Measurements from ENCODE around the gene SUPT3H.

SUPT3H gene

GRCh38 chr6:44999066-44999465 lies 378.7 kb downstream of the SUPT3H start:
- TF ChIP-seq MYC (IDR thresholded peaks at IDR 0.05; ENCODE audit: low read depth, low read length) (no peak), POLR2A (IDR thresholded peaks at IDR 0.05; ENCODE audit: extremely low read depth, insufficient read length) (no peak), CTCF (IDR thresholded peaks at IDR 0.05; ENCODE audit: low read depth, low read length) (no peak), MAX (IDR thresholded peaks at IDR 0.05; ENCODE audit: low read depth, low read length) (no peak)
- DNase-seq (ENCODE audit: low read depth), result no peak

GRCh38 chr6:44995486-44996132 lies 382.1 kb downstream of the SUPT3H start:
- no peak overlapping the region for H3K4me3 ChIP-seq (ENCODE audit: low read depth, low read length)
- no peak for DNase-seq (ENCODE audit: low read depth)
- no peak for TF ChIP-seq POLR2A (IDR thresholded peaks at IDR 0.05; ENCODE audit: extremely low read depth, insufficient read length)
- no peak for TF ChIP-seq CTCF (IDR thresholded peaks at IDR 0.05; ENCODE audit: low read depth, low read length)
- TF ChIP-seq MAX (IDR thresholded peaks at IDR 0.05; ENCODE audit: low read depth, low read length), result no peak

More at GRCh38 chr6:44999066-44999465, 378.7 kb downstream of the SUPT3H start:
- no peak overlapping the region for H3K4me3 ChIP-seq (ENCODE audit: low read depth, low read length)

- TF ChIP-seq MAX (IDR thresholded peaks at IDR 0.05; ENCODE audit: low read depth, low read length), result no peak
- TF ChIP-seq POLR2A (IDR thresholded peaks at IDR 0.05; ENCODE audit: extremely low read depth, insufficient read length), result no peak
- TF ChIP-seq CTCF (IDR thresholded peaks at IDR 0.05; ENCODE audit: low read depth, low read length), result no peak
- no peak for TF ChIP-seq MYC (IDR thresholded peaks at IDR 0.05; ENCODE audit: low read depth, low read length)
- no peak overlapping the region for H3K4me3 ChIP-seq (ENCODE audit: low read depth, low read length)
- no peak for DNase-seq (ENCODE audit: low read depth)
Observed at GRCh38 chr6:44989391-44989790, 388.3 kb downstream of the SUPT3H start.

- TF ChIP-seq POLR2A (IDR thresholded peaks at IDR 0.05; ENCODE audit: extremely low read depth, insufficient read length) (no peak), MAX (IDR thresholded peaks at IDR 0.05; ENCODE audit: low read depth, low read length) (no peak)
- DNase-seq (ENCODE audit: low read depth), result no peak
- H3K4me3 ChIP-seq (ENCODE audit: low read depth, low read length), result no peak overlapping the region
Observed at GRCh38 chr6:44985006-44985405, 392.7 kb downstream of the SUPT3H start.

- DNase-seq (ENCODE audit: low read depth), result no peak
- H3K4me3 ChIP-seq (ENCODE audit: low read depth, low read length), result no peak overlapping the region
Observed at GRCh38 chr6:44983467-44984365, 394.0 kb downstream of the SUPT3H start.

More at GRCh38 chr6:44983467-44984365, 394.0 kb downstream of the SUPT3H start:
- TF ChIP-seq MAX (IDR thresholded peaks at IDR 0.05; ENCODE audit: low read depth, low read length), result no peak
- TF ChIP-seq CTCF (IDR thresholded peaks at IDR 0.05; ENCODE audit: low read depth, low read length), result no peak
- no peak for TF ChIP-seq MYC (IDR thresholded peaks at IDR 0.05; ENCODE audit: low read depth, low read length)
- TF ChIP-seq POLR2A (IDR thresholded peaks at IDR 0.05; ENCODE audit: extremely low read depth, insufficient read length), result no peak
